Left colon (tissue), 2 donors: ENCODE results near the gene LAMB2. TPM values are rescaled to one million over a fixed set of nuclear protein-coding genes. Genes with fewer than 3 reads are reported as not detected.

Experiments
- ATAC-seq: fragments of 200-7000 bp; cut with Tn5 transposase; one replicate; pipeline ENCODE4 v1.9.1; 2020; ENCODE audit warnings: mild to moderate bottlenecking, moderate library complexity
- DNase-seq, 2 donors: peaks; one replicate each; pipeline ENCODE4 v3.0.0-alpha.2; 2020
- intact Hi-C, 2 donors: fragments of 100-400 bp; cut with DNase I in 1 of 2; cut with micrococcal nuclease in 1 of 2; formaldehyde crosslinking; loops; one replicate each; pipeline versions ENCODE4 v1.11.2 to v1.14.0; 2022; cut with DNase I, micrococcal nuclease
- total RNA-seq, 2 donors: library from RNA; stranded (reverse); fragmentation: NEBNext Ultra II Directional; extraction: Animal tissue kit (Norgen Biotek cat#: 25700); gene quantifications; one replicate each; pipeline ENCODE4 v1.2.1, GENCODE V29; 2021
- donor health status: DM: no; HTN: no; CAD: no.
- donor health status: DM: yes; HTN: yes; CAD: no.

The LAMB2 gene
- total RNA-seq, 2 donors from 2014 or later, result 66.1 to 102 TPM

GRCh38 chr3:49124203-49124602, 8.6 kb downstream of the LAMB2 start:
- ATAC-seq (no peak), DNase-seq (no peak)
- intact Hi-C loops, result no loop called here

DNA sequence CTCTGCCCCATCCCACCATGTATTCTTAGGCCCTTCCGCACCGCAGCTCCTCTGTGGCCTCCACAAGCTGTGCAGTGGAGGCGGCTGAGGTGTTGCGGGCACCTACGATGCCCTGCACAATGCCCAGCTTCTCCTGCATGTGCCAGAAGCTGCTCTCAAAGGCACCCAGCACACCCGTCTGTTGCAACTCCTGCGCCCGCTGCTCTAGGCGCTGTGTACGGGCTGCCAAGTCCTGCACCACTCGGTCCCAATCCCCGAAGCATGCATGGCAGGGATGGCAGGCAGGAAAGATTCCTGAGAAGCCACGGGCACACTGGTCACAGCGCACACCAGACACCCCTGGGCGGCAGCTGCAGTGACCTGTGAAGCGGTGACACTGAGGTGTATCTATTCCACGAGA, 9.2 kb downstream of the LAMB2 start:
- no peak for ATAC-seq
- intact Hi-C loops, result no loop called here
- no peak for DNase-seq

DNA sequence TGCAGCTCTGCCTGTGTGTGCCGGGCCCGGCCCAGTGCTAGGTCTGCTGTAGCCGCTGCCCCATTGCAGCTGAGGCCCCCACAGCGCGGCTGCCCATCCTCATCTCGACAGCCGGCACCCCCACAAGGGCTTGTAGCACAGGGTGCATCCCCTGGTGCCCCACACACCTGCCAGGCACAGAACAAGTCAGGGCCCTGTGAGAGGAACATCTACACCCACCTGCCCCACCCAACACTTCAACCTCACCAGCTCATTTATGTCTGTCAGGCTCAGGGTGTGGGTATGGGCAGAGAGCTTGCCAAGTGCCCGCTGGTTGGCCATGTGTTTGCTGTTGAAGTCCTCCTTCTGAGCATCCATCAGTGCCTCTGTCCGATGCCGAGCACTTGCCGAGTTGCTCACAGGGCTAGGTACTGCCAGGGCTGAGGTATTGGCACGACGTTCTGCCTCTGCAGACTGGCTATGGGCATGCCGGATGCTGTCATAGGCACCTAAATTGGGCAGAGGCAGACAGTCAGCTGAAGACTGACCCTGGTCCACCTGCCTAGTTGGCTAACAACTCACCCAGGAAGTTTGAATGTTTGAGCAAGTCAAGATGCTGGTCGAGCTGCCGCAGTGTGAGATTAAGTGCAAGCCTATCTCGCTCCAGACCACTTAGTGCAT, 9.8 kb downstream of the LAMB2 start:
- DNase-seq, result no peak
- ATAC-seq, result no peak

DNA sequence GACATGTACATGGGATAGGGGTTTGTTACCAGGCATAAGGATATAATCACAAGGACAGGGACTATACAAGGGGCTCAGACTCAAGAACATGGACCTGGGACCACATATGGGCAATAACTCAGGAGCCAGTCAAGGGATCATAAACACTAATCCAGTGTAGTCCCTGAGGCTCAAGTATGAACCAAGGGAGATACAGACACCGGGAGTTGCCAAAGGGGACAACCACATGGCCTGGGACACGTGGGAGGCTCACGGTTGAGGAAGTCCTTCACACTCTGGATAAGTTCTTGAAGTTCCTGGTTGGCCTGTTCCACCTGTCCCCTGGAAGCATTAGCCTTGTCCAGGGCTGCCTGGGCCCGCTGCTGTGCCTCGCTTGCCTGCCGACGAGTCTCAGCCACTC, 10.4 kb downstream of the LAMB2 start:
- no peak for ATAC-seq
- no peak for DNase-seq
- intact Hi-C loops, result no loop called here

More for the DNA sequence above, 9.8 kb downstream of the LAMB2 start:
- intact Hi-C loops, result no loop called here

DNA sequence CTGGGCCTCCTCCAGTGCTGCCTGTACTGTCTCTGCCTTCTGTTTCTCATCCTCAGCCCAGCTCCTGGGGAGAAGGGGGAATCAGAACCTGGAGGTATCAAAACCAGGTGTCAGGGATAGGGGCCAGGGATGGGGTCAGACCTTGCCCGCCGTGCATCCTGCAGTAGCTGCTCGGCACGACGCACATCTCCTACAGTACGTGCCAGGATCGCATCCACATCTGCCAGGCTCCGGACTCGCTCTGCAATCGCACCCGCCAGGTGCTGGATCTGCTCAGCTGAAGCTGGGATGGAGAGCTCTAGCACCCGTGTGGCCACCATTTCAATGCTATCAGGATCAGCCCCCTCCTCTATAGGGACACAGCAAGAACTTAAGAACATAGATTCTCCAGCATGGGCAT, 10.8 kb downstream of the LAMB2 start:
- intact Hi-C loops, result no loop called here
- DNase-seq, result no peak
- no peak for ATAC-seq

GRCh38 chr3:49121132-49121736, 11.6 kb downstream of the LAMB2 start:
- intact Hi-C loops, result no loop called here
- DNase-seq (no peak), ATAC-seq (no peak)

- ATAC-seq, result peak; percentile 96
- intact Hi-C loops, result no loop called here
- peak; percentile 97 to 98 for DNase-seq
These were observed 12.3 kb downstream of the LAMB2 start, which contains the start of gene USP19 for GRCh38 chr3:49120438-49121131. Gene USP19, minus strand, starts transcription at chr3:49120823. Its CDS starts 1,678 bp downstream, at chr3:49119145.

DNA sequence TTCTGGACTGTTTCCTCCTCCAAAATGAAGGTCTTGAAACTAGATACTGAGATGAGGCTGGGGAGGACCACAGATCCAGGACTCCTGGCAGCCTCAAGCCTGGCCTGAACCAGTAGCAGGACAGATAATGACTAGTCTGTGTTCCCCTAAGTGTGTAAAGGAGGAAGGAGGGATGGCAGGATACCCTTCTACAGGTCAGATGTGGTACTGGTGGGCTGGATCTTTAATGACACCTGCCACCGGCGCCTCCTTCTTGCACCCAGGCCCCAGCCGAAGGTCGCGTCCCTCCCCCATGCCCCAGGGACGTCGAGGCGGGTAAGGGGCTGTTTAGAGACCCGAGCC, 12.8 kb downstream of the LAMB2 start:
- ATAC-seq (peak; percentile 5), DNase-seq (no peak)
- intact Hi-C loops, result no loop called here

GRCh38 chr3:49119439-49119838, 13.4 kb downstream of the LAMB2 start:
- DNase-seq, result no peak
- ATAC-seq, result no peak
- intact Hi-C loops, result no loop called here

GRCh38 chr3:49119036-49119435, 13.8 kb downstream of the LAMB2 start:
- DNase-seq (no peak), ATAC-seq (no peak)
- intact Hi-C loops, result no loop called here

DNA sequence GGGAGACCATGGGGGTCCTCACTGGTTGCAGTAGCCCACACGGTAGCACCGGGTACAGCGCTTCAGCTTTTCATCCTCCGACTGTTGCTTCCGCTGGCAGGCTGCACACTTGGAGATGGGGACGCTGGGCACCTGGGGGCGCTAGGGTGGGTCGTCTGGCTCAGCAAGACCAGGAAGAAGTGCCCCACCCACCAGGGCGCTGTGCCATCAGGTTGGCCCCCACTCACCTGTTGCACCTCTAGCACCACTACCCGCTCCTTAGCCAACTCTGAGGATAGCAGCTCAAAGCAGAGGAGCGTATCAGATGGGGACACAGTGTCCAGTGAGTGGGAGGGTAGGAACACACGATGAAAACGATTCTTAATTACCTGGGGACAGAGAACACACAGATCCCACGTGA, 20.6 kb downstream of the LAMB2 start:
- no peak for ATAC-seq
- intact Hi-C loops, result no loop called here
- no peak for DNase-seq

- intact Hi-C loops, result no loop called here
- DNase-seq (no peak), ATAC-seq (no peak)
These were observed 21.5 kb downstream of the LAMB2 start for GRCh38 chr3:49111347-49111746.

- intact Hi-C loops, result no loop called here
- DNase-seq, result no peak
- ATAC-seq, result no peak
These were observed 22.1 kb downstream of the LAMB2 start for GRCh38 chr3:49110780-49111179.

DNA sequence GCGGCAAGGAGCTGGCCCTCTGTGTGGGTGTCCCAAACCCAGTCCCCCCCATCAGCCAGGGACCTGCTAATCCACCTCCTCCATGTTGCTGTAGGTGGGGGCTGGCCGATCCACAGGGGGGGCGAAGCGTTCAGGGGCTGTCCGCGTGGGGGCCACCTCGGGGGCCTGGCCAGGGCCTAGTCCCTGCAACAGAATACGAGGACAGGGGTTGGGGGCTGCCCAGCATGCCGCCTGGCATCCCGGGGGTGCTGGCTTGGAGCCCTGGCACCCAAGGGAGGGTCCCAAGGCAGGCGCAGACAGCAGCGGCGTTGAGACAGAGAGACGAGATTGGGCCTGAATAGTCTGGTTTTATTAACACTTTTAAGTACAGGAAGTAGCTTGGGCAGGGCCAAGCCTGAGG, 24.5 kb downstream of the LAMB2 start:
- intact Hi-C loops, result no loop called here
- ATAC-seq (no peak), DNase-seq (no peak)

DNA sequence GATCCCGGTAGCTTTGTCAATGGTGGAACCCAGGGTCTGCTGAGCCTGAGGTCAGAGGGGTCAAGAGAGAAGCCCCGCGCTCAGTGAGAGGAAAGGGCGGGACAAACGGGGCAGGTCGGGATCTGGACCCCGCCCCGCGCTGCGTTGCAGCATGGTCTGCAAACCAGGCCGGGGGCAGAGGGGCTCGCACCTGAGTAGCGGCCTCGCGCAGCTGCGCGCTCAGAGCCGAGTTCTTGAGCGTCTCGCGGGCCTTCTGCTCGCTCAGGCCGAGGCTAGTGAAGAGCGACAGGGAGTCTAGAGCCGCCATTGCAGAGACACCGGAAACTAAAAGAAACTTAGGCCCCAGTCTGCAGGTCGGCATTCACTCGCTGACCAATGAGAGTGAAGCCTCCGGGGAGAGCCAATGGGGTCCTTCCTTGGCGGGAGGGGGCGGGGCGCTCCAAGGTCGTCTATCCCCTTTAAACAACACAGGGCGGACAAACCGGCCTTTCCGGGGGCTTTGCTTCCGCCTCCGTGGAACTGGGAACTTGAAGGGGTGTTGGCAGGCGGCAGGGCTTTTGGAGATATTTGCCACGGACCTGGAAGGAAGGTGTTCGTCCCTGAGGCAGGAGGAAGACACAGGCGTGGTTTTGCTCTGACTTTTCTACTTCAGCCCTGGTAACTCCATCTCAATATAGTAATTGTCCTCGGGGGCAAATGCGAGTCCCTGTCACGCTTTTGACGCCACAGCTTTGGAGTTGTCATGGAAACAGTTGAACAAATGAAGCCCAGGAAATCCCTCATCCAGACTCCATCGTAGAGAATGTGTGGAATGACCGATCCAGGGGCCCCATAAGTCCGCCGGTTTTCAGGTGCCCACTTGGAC, 28.2 kb downstream of the LAMB2 start, which contains the start of gene QARS1:
Gene QARS1 (minus strand): TSS at position 331 of the 865 bp plus-strand sequence. CDS start 24 bp downstream, at position 307.
- peak; percentile 96 to 97 for DNase-seq
- ATAC-seq, result peak; percentile 96
- intact Hi-C loops, result no loop called here

DNA sequence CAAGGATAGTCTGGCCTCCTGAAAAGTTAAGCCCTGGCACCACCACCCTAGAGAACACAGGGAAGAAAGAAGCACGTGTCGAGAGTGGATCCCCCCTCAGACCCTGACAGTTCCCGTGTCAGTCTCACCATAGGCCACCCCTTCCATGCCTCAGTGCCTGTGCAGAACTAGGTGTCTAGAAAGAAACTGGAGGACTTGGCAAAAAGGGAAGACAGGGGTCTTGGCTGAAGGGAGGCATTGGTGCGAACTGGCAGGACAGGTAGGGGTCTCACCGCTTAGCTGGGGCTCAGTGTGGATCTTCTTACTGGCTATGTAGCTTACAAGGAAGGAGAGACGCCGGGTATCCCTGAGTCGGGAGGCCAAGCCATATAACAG, 28.8 kb downstream of the LAMB2 start:
- intact Hi-C loops, result no loop called here
- DNase-seq (no peak), ATAC-seq (peak; percentile 3)

- ATAC-seq (no peak), DNase-seq (no peak)
- intact Hi-C loops, result no loop called here
These were observed 32.7 kb downstream of the LAMB2 start for GRCh38 chr3:49100046-49100615.

GRCh38 chr3:49098910-49099630, 33.8 kb downstream of the LAMB2 start:
- intact Hi-C loops, result no loop called here
- DNase-seq, result no peak
- no peak for ATAC-seq
